COLO668 (cell line): Measurements from ENCODE around the gene ARVCF.

Experiments used
- DNase-seq: peaks from one replicate; lab custom pipeline; 2025; ENCODE audit not compliant: unreplicated experiment; lab: John Stamatoyannopoulos, UW

The ARVCF gene

GRCh38 chr22:19988965-19989724 is 27.5 kb downstream of the ARVCF start:
- no peak for DNase-seq

GRCh38 chr22:19988331-19988808 is 28.3 kb downstream of the ARVCF start:
- DNase-seq = no peak

GRCh38 chr22:19987394-19988306 is 29.0 kb downstream of the ARVCF start:
- no peak for DNase-seq

GRCh38 chr22:19986410-19987341 is 29.9 kb downstream of the ARVCF start:
- peak; percentile 90 for DNase-seq

- DNase-seq = peak; percentile 63
These were observed 30.6 kb downstream of the ARVCF start for GRCh38 chr22:19986011-19986409.

- DNase-seq = no peak
These were observed 31.5 kb downstream of the ARVCF start for GRCh38 chr22:19984851-19985811.

- peak; percentile 91 for DNase-seq
These were observed 32.3 kb downstream of the ARVCF start for GRCh38 chr22:19984201-19984753.

GRCh38 chr22:19983741-19984140 is 32.9 kb downstream of the ARVCF start:
- peak; percentile 56 for DNase-seq

- DNase-seq = peak; percentile 31
These were observed 33.5 kb downstream of the ARVCF start for GRCh38 chr22:19982991-19983578.

GRCh38 chr22:19981961-19982920 is 34.4 kb downstream of the ARVCF start:
- no peak for DNase-seq

GRCh38 chr22:19981171-19981960 is 35.3 kb downstream of the ARVCF start:
- DNase-seq = no peak

GRCh38 chr22:19980766-19981165 is 35.9 kb downstream of the ARVCF start:
- no peak for DNase-seq

GRCh38 chr22:19979712-19980493 is 36.7 kb downstream of the ARVCF start:
- DNase-seq = no peak

GRCh38 chr22:19978748-19979147 is 37.9 kb downstream of the ARVCF start:
- no peak for DNase-seq

- DNase-seq = no peak
These were observed 39.1 kb downstream of the ARVCF start for GRCh38 chr22:19977296-19978243.
